ENCODE data around the gene FAHD1. TPM values are rescaled to one million over a fixed set of nuclear protein-coding genes. Genes with fewer than 3 reads are reported as not detected.

FAHD1 gene
- total RNA-seq, 1 donor from 2014 or later: 26.3 TPM

- no peak overlapping the region for H3K4me3 ChIP-seq
- peaks cover 4% of the 10 kb centered on the region for H3K27me3 ChIP-seq (ENCODE audit: low read depth)
- DNase-seq: no peak
- H3K4me1 ChIP-seq: no peaks in the 10 kb centered on the region
- H3K9me3 ChIP-seq (replicated peaks): no peaks in the 10 kb centered on the region
- intact Hi-C loops (cut with micrococcal nuclease): no loop called here
- no peak for TF ChIP-seq CTCF (IDR thresholded peaks at IDR 0.05; ENCODE audit: borderline replicate concordance)
- H3K36me3 ChIP-seq: no peaks in the 10 kb centered on the region
- H3K27ac ChIP-seq (replicated peaks): no peak overlapping the region
Observed at GRCh38 chr16:1846416-1846815, 19.4 kb downstream of the FAHD1 start.

DNA sequence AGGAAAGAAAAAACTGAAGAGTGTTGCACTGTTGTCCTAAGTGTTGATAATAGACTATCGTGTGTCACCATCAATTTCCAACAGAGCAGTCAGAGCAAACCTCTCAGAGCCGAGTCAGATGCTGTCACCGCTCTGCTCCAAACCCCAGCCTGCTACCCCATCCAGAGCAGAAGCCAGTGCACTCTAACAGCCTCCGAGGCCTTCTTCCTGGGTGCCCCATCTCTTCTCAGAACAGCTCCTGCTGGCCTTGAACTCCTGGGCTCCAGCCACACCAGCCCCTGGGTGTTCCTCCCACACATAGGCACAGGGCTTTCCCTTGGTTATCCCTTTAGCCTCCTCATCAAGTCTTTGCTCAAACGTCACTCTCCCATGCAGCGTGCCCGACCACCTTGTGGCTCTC, 24.0 kb downstream of the FAHD1 start:
- H3K9me3 ChIP-seq (replicated peaks): no peaks in the 10 kb centered on the region
- TF ChIP-seq CTCF (IDR thresholded peaks at IDR 0.05; ENCODE audit: borderline replicate concordance): no peak
- H3K27ac ChIP-seq (replicated peaks): no peak overlapping the region
- no peak for DNase-seq
- H3K4me3 ChIP-seq: no peak overlapping the region
- no peaks in the 10 kb centered on the region for H3K4me1 ChIP-seq
- intact Hi-C loops (cut with micrococcal nuclease): no loop called here
- H3K36me3 ChIP-seq: no peaks in the 10 kb centered on the region
- H3K27me3 ChIP-seq (ENCODE audit: low read depth): peaks cover 16% of the 10 kb centered on the region

DNA sequence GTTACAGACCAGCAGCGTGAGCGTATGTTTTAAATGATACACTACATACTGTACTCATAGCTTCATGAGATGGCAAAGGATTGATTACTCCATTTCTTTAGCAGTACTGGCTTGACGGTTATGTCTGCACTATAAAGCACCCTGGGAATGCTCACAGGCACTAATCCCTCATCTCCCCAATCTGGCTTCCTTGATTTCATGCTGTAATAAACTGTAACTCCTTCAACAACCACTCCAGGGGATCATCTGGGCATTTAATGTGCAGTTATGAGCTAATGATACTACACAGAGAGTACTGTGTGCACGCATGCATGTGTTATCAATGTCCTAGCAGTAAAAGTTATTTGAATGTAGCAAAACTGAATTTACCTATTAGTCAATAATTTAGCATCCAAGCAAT, 24.8 kb downstream of the FAHD1 start:
- Histone ChIP-seq H3K36me3 (no peaks in the 10 kb centered on the region), H3K4me3 (no peak overlapping the region), H3K4me1 (no peaks in the 10 kb centered on the region), H3K9me3 (replicated peaks) (no peaks in the 10 kb centered on the region), H3K27ac (replicated peaks) (no peak overlapping the region), H3K27me3 (ENCODE audit: low read depth) (peaks cover 17% of the 10 kb centered on the region)
- intact Hi-C loops (cut with micrococcal nuclease): no loop called here
- TF ChIP-seq CTCF (IDR thresholded peaks at IDR 0.05; ENCODE audit: borderline replicate concordance): no peak
- DNase-seq: no peak

DNA sequence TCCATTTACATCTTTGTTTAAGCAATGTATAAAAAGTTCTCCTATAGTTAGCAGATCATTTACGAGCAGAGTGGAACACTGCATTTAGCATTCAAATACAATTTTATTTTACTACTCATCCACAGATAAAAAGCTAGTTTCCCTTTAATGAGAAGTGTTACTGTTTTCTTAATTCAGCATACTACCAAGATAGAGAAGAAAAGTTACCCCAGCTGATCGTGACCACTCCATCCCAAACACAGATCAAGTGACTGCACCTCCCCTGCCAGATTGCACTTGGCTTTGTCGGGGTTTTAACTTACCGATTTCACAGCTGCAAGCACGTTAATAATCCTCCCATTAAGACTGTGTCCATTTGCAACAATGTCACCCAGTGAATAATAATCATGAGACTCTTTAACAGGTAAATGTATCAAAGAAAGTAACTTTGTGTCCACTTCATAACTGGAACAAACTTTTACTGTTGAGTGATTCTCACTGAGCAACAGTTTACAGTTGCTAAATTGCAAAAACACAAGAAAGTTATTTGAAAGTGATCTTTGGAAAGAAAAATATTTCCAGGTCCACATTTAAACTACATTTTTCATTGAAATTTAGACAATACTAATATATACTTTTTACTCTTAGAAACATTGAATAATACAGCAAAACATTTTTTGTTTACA, 30.6 kb downstream of the FAHD1 start:
- no peaks in the 10 kb centered on the region for H3K9me3 ChIP-seq (replicated peaks)
- H3K4me1 ChIP-seq: no peaks in the 10 kb centered on the region
- no peak for TF ChIP-seq CTCF (IDR thresholded peaks at IDR 0.05; ENCODE audit: borderline replicate concordance)
- DNase-seq: no peak
- intact Hi-C loops (cut with micrococcal nuclease): no loop called here
- H3K27me3 ChIP-seq (ENCODE audit: low read depth): peaks cover 54% of the 10 kb centered on the region
- H3K4me3 ChIP-seq: no peak overlapping the region
- H3K27ac ChIP-seq (replicated peaks): no peak overlapping the region
- no peaks in the 10 kb centered on the region for H3K36me3 ChIP-seq

GRCh38 chr16:1858189-1858865, 31.3 kb downstream of the FAHD1 start:
- Histone ChIP-seq H3K4me1 (no peaks in the 10 kb centered on the region), H3K27me3 (ENCODE audit: low read depth) (peaks cover 60% of the 10 kb centered on the region), H3K36me3 (no peaks in the 10 kb centered on the region), H3K27ac (replicated peaks) (no peak overlapping the region), H3K9me3 (replicated peaks) (no peaks in the 10 kb centered on the region), H3K4me3 (no peak overlapping the region)
- no peak for DNase-seq
- no peak for TF ChIP-seq CTCF (IDR thresholded peaks at IDR 0.05; ENCODE audit: borderline replicate concordance)
- intact Hi-C loops (cut with micrococcal nuclease): no loop called here
